ENCODE measurements around the gene SLC12A5.
A peak's percentile ranks its signal among the peaks of the same experiment; 100 is the strongest.

Gene SLC12A5

GRCh38 chr20:46056027-46056833, 27.2 kb downstream of the SLC12A5 start:
- H3K4me3 ChIP-seq (ENCODE audit: low read depth, low read length): no peak overlapping the region
- H3K36me3 ChIP-seq: peaks cover 18% of the 10 kb centered on the region
- H3K27me3 ChIP-seq: no peaks in the 10 kb centered on the region
- TF ChIP-seq CTCF (IDR thresholded peaks at IDR 0.05; ENCODE audit: low read depth, low read length): no peak
- no peaks in the 10 kb centered on the region for H3K9me3 ChIP-seq
- peaks cover 7% of the 10 kb centered on the region for H3K4me1 ChIP-seq
- DNase-seq: no peak

- H3K27me3 ChIP-seq: no peaks in the 10 kb centered on the region
- no peak for DNase-seq
- no peak for TF ChIP-seq CTCF (IDR thresholded peaks at IDR 0.05; ENCODE audit: low read depth, low read length)
- H3K4me3 ChIP-seq (ENCODE audit: low read depth, low read length): no peak overlapping the region
- peaks cover 28% of the 10 kb centered on the region for H3K36me3 ChIP-seq
- H3K9me3 ChIP-seq: no peaks in the 10 kb centered on the region
- peaks cover 7% of the 10 kb centered on the region for H3K4me1 ChIP-seq
Measured at GRCh38 chr20:46056970-46057855, 28.2 kb downstream of the SLC12A5 start.

GRCh38 chr20:46057856-46058598, 29.0 kb downstream of the SLC12A5 start:
- H3K27me3 ChIP-seq: no peaks in the 10 kb centered on the region
- H3K4me3 ChIP-seq (ENCODE audit: low read depth, low read length): no peak overlapping the region

GRCh38 chr20:46058599-46059281, 29.7 kb downstream of the SLC12A5 start:
- Histone ChIP-seq H3K4me1 (peaks cover 7% of the 10 kb centered on the region), H3K9me3 (no peaks in the 10 kb centered on the region), H3K36me3 (peaks cover 43% of the 10 kb centered on the region), H3K4me3 (ENCODE audit: low read depth, low read length) (no peak overlapping the region), H3K27me3 (no peaks in the 10 kb centered on the region)
- DNase-seq: peak; percentile 27
- TF ChIP-seq CTCF (IDR thresholded peaks at IDR 0.05; ENCODE audit: low read depth, low read length): no peak

More at GRCh38 chr20:46057856-46058598, 29.0 kb downstream of the SLC12A5 start:
- H3K9me3 ChIP-seq: no peaks in the 10 kb centered on the region
- peaks cover 7% of the 10 kb centered on the region for H3K4me1 ChIP-seq
- DNase-seq: no peak
- peaks cover 36% of the 10 kb centered on the region for H3K36me3 ChIP-seq
- no peak for TF ChIP-seq CTCF (IDR thresholded peaks at IDR 0.05; ENCODE audit: low read depth, low read length)

GRCh38 chr20:46060301-46060881, 31.4 kb downstream of the SLC12A5 start:
- no peak for TF ChIP-seq CTCF (IDR thresholded peaks at IDR 0.05; ENCODE audit: low read depth, low read length)
- DNase-seq: no peak
- Histone ChIP-seq H3K4me1 (peaks cover 7% of the 10 kb centered on the region), H3K9me3 (no peaks in the 10 kb centered on the region), H3K27me3 (no peaks in the 10 kb centered on the region), H3K36me3 (peaks cover 60% of the 10 kb centered on the region), H3K4me3 (ENCODE audit: low read depth, low read length) (no peak overlapping the region)
